Stimulated activated CD4-positive, alpha-beta T cell treated with anti-CD3 and anti-CD28 coated beads, Interleukin-2, amount 100 ng/mL, for 24 hours (primary cell): ENCODE results near the gene SLAMF9.

ENCODE experiments used
- DNase-seq, 2 donors: peaks; one replicate each; pipeline ENCODE4 v3.0.0-alpha.2; 2020

Gene SLAMF9

GRCh38 chr1:159974350-159974965 is 20.4 kb upstream of the SLAMF9 start:
- DNase-seq = no peak

GRCh38 chr1:159973350-159973940 is 19.4 kb upstream of the SLAMF9 start:
- no peak for DNase-seq

- DNase-seq = no peak
These were observed 18.6 kb upstream of the SLAMF9 start for GRCh38 chr1:159972443-159973205.

- no peak for DNase-seq
These were observed 16.9 kb upstream of the SLAMF9 start for GRCh38 chr1:159970932-159971342.

GRCh38 chr1:159968901-159969300 is 14.9 kb upstream of the SLAMF9 start:
- DNase-seq = no peak

GRCh38 chr1:159965263-159965662 is 11.2 kb upstream of the SLAMF9 start:
- DNase-seq = no peak

GRCh38 chr1:159964144-159964543 is 10.1 kb upstream of the SLAMF9 start:
- no peak for DNase-seq

- no peak for DNase-seq
These were observed 8.1 kb upstream of the SLAMF9 start for GRCh38 chr1:159962176-159962575.

- no peak for DNase-seq
These were observed 7.6 kb upstream of the SLAMF9 start for GRCh38 chr1:159961636-159962035.

GRCh38 chr1:159960721-159961381 is 6.8 kb upstream of the SLAMF9 start:
- DNase-seq = no peak

- no peak for DNase-seq
These were observed 5.4 kb upstream of the SLAMF9 start for GRCh38 chr1:159959451-159959850.

GRCh38 chr1:159958719-159959380 is 4.8 kb upstream of the SLAMF9 start:
- no peak for DNase-seq

GRCh38 chr1:159957824-159958268 is 3.8 kb upstream of the SLAMF9 start:
- DNase-seq = no peak

GRCh38 chr1:159955456-159955855 is 1.4 kb upstream of the SLAMF9 start:
- DNase-seq = no peak

- no peak for DNase-seq
These were observed 1.1 kb downstream of the SLAMF9 start for GRCh38 chr1:159952932-159953331.

GRCh38 chr1:159951551-159951950 is 2.5 kb downstream of the SLAMF9 start:
- no peak for DNase-seq

- no peak for DNase-seq
These were observed 3.0 kb downstream of the SLAMF9 start for GRCh38 chr1:159951016-159951415.

GRCh38 chr1:159949981-159950381 is 4.1 kb downstream of the SLAMF9 start:
- DNase-seq = no peak

- DNase-seq = no peak
These were observed 4.9 kb downstream of the SLAMF9 start for GRCh38 chr1:159949123-159949522.

- no peak for DNase-seq
These were observed 6.1 kb downstream of the SLAMF9 start for GRCh38 chr1:159947942-159948341.

GRCh38 chr1:159946242-159947187 is 7.5 kb downstream of the SLAMF9 start:
- DNase-seq = no peak
